T-cell (primary cell): ENCODE results near the gene ZNF692. TPM values are rescaled to one million over a fixed set of nuclear protein-coding genes. Genes with fewer than 3 reads are reported as not detected.
A peak's percentile ranks its signal among the peaks of the same experiment; 100 is the strongest.

Experiments used
- ATAC-seq, 4 experiments: fragments of 200-7000 bp in 3 of 4; fragments of 150-1000 bp in 1 of 4; cut with Tn5 transposase; replicated peaks in 1 of 4; 1 replicate in 3 of 4; 2 replicates in 1 of 4; pipeline ENCODE4 v1.10.0; 2021; ENCODE audit warnings: moderate library complexity in 3 of 4, mild to moderate bottlenecking in 2 of 4, moderate number of reproducible peaks in 1 of 4
- CTCF ChIA-PET, 2 donors: fragments of 300-600 bp; sonication (Branson Sonifier 250); formaldehyde crosslinking; loops; one replicate each; lab custom pipeline; 2022; ENCODE audit warnings: antibody characterized with exemption in 2 of 2; lab: Charles Lee
- POLR2A ChIA-PET, 2 donors: fragments of 300-600 bp; sonication (Branson Sonifier 250); formaldehyde crosslinking; loops; one replicate each; lab custom pipeline; 2022; ENCODE audit warnings: antibody characterized with exemption in 2 of 2; lab: Charles Lee
- DNase-seq, 35 experiments: peaks; one replicate each; pipeline versions ENCODE4 v3.0.0 to v3.0.0-alpha.2; 2013 to 2023
- H3K27ac ChIP-seq: one replicate; pipeline ENCODE4 v1.5.1; 2013; ENCODE audit warnings: low read length
- H3K27me3 ChIP-seq, 2 experiments: replicated peaks in 1 of 2; 1 replicate in 1 of 2; 2 replicates in 1 of 2; pipeline versions ENCODE4 v1.6.1 to v1.7.0; 2013; ENCODE audit warnings: low read length in 1 of 2, mixed read lengths in 1 of 2; ENCODE audit not compliant: control insufficient read depth in 2 of 2, insufficient read depth in 2 of 2; ENCODE audit errors: extremely low read depth in 1 of 2
- H3K36me3 ChIP-seq, 2 donors: 1 replicate in 1 of 2; 2 replicates in 1 of 2; pipeline versions ENCODE4 v1.6.1 to v1.7.0; 2013; ENCODE audit warnings: low read length in 1 of 2; ENCODE audit not compliant: control insufficient read depth in 2 of 2, insufficient read depth in 1 of 2; ENCODE audit errors: extremely low read depth in 1 of 2
- H3K4me1 ChIP-seq, 2 experiments: 1 replicate in 1 of 2; 2 replicates in 1 of 2; pipeline versions ENCODE4 v1.6.1 to v1.7.0; 2013; ENCODE audit warnings: low read length in 2 of 2, mixed read lengths in 1 of 2; ENCODE audit not compliant: insufficient read depth in 2 of 2, control insufficient read depth in 1 of 2; ENCODE audit errors: extremely low read depth in 1 of 2
- H3K4me3 ChIP-seq, 2 donors: 1 replicate in 1 of 2; 2 replicates in 1 of 2; pipeline versions ENCODE4 v1.5.1 to v1.7.0; 2013; ENCODE audit warnings: mild to moderate bottlenecking in 2 of 2, low read length in 1 of 2, moderate library complexity in 1 of 2; ENCODE audit not compliant: control insufficient read depth in 1 of 2; ENCODE audit errors: extremely low read depth in 1 of 2
- H3K9me3 ChIP-seq: 2 replicates; pipeline ENCODE4 v1.7.0; 2013
- H3K27ac Mint-ChIP-seq, 2 donors: one replicate each; pipeline ENCODE4 v1.8.0; 2020 to 2021; ENCODE audit warnings: mild to moderate bottlenecking in 2 of 2, mixed read lengths in 2 of 2
- H3K27me3 Mint-ChIP-seq, 2 donors: one replicate each; pipeline ENCODE4 v1.8.0; 2021 to 2022; ENCODE audit warnings: mixed read lengths in 2 of 2
- H3K36me3 Mint-ChIP-seq: one replicate; pipeline ENCODE4 v1.8.0; 2021; ENCODE audit warnings: mixed read lengths
- H3K4me1 Mint-ChIP-seq, 3 donors: one replicate each; pipeline ENCODE4 v1.8.0; 2020 to 2022; ENCODE audit warnings: mixed read lengths in 3 of 3, mild to moderate bottlenecking in 1 of 3
- H3K4me3 Mint-ChIP-seq, 3 donors: one replicate each; pipeline ENCODE4 v1.8.0; 2020 to 2022; ENCODE audit warnings: mild to moderate bottlenecking in 3 of 3, mixed read lengths in 3 of 3, moderate library complexity in 3 of 3
- H3K9me3 Mint-ChIP-seq, 3 donors: one replicate each; pipeline ENCODE4 v1.8.0; 2020 to 2022; ENCODE audit warnings: mixed read lengths in 3 of 3
- WGBS: methylation state at CpG from one replicate; pipeline ENCODE4 v1.1.5; 2013; ENCODE audit warnings: missing lambda C conversion rate; ENCODE audit not compliant: insufficient coverage; 5-methylcytosine and 5-hydroxymethylcytosine counted together
- total RNA-seq, 35 experiments: library from RNA in 6 of 35; stranded (reverse) in 6 of 35; fragments of 120-200 nt in 1 of 35; gene quantifications; one replicate each; pipeline versions ENCODE4 v1.2.1 to v1.2.4 and lab custom pipeline; 2013 to 2026

Gene ZNF692
- total RNA-seq, 5 donors from 2014 or later (not counting 1 experiment from before 2014, with no cell fraction given) = 53.9 to 88.1 (median 78.7) TPM

GRCh38 chr1:248858096-248858890, 592 bp downstream of the ZNF692 start:
- H3K4me1 ChIP-seq = peaks cover 20 to 65% of the 10 kb centered on the region in 2 experiments
- Mint-ChIP-seq H3K27me3 (no peaks in the 10 kb centered on the region), H3K36me3 (no peaks in the 10 kb centered on the region), H3K9me3 (no peaks in the 10 kb centered on the region), H3K4me1 (peaks cover 50 to 59% (median 54%) of the 10 kb centered on the region in 3 donors), H3K4me3 (peak overlapping the region; percentile 87 to 93 (median 93)), H3K27ac (peak overlapping the region; percentile 96 to 98)
- under 1% methylated on average over 39 of the region's 45 CpGs for WGBS
- CTCF ChIA-PET = interaction anchor here (0.7 to 2.0 kb wide), 8 partner anchors 16 to 944 kb away, joined by 3 to 19 read pairs (median 4); partner anchors contain the start of genes PGBD2 (in 1 of the 2), SH3BP5L (in 1 of the 2) and ZNF672 (in 1 of the 2)
- ATAC-seq (peak; percentile 31 to 39 (median 35)), DNase-seq (peak in 9 of 35 experiments; percentile 14 to 41 (median 20))
- peaks cover 0 to 3% of the 10 kb centered on the region in 2 donors for H3K36me3 ChIP-seq
- POLR2A ChIA-PET = interaction anchor here (0.6 to 1.1 kb wide), 4 partner anchors 19 to 21 kb away, joined by 3 to 6 read pairs (median 3); partner anchors contain the start of gene ZNF672 (in 1 of the 2)
- peak overlapping the region; percentile 79 for H3K27ac ChIP-seq
- no peaks in the 10 kb centered on the region for H3K9me3 ChIP-seq
- peak overlapping the region; percentile 62 to 69 for H3K4me3 ChIP-seq
- no peaks in the 10 kb centered on the region for H3K27me3 ChIP-seq

- no peaks in the 10 kb centered on the region for H3K36me3 Mint-ChIP-seq
- peak overlapping the region; percentile 87 to 93 (median 93) for H3K4me3 Mint-ChIP-seq
- peak overlapping the region; percentile 62 to 69 for H3K4me3 ChIP-seq
- CTCF ChIA-PET = interaction anchor here (0.7 to 1.5 kb wide), 2 partner anchors 17 to 19 kb away, joined by 3 to 19 read pairs; no protein-coding TSS in a partner anchor
- no peaks in the 10 kb centered on the region for H3K9me3 ChIP-seq
- ATAC-seq (no peak), DNase-seq (no peak)
- H3K27ac ChIP-seq = peak overlapping the region; percentile 79
- peaks cover 45 to 55% (median 48%) of the 10 kb centered on the region in 3 donors for H3K4me1 Mint-ChIP-seq
- 25% methylated on average over 4 of the region's 4 CpGs for WGBS
- H3K4me1 ChIP-seq = peaks cover 20 to 65% of the 10 kb centered on the region in 2 experiments
- no peaks in the 10 kb centered on the region for H3K9me3 Mint-ChIP-seq
- H3K36me3 ChIP-seq = peaks cover 0 to 3% of the 10 kb centered on the region in 2 donors
- H3K27me3 Mint-ChIP-seq = no peaks in the 10 kb centered on the region
- H3K27me3 ChIP-seq = no peaks in the 10 kb centered on the region
- POLR2A ChIA-PET = interaction anchor here in 1 of 2 donors (1.0 kb wide), 1 partner anchor 19 kb away, joined by 3 read pairs; no protein-coding TSS in a partner anchor
- peak overlapping the region; percentile 21 to 98 for H3K27ac Mint-ChIP-seq
Measured at GRCh38 chr1:248857749-248858095, 1.2 kb downstream of the ZNF692 start.

- peak overlapping the region in 1 of 2 donors; percentile 24 for H3K27ac Mint-ChIP-seq
- POLR2A ChIA-PET = no interaction called here
- WGBS = no CpG with 5 or more reads among the region's 7 CpGs
Measured at GRCh38 chr1:248857201-248857600, 1.7 kb downstream of the ZNF692 start.

GRCh38 chr1:248856176-248856575, 2.7 kb downstream of the ZNF692 start:
- peak overlapping the region; percentile 24 to 74 for H3K27ac Mint-ChIP-seq
- Histone ChIP-seq H3K4me1 (peaks cover 15 to 74% of the 10 kb centered on the region in 2 experiments), H3K27ac (no peak overlapping the region), H3K36me3 (peaks cover 3 to 4% of the 10 kb centered on the region in 2 donors), H3K27me3 (no peaks in the 10 kb centered on the region), H3K9me3 (no peaks in the 10 kb centered on the region), H3K4me3 (no peak overlapping the region)
- no peaks in the 10 kb centered on the region for H3K27me3 Mint-ChIP-seq
- POLR2A ChIA-PET = no interaction called here
- CTCF ChIA-PET = no interaction called here
- H3K4me1 Mint-ChIP-seq = peaks cover 35 to 43% (median 37%) of the 10 kb centered on the region in 3 donors
- no peak overlapping the region for H3K4me3 Mint-ChIP-seq
- no peaks in the 10 kb centered on the region for H3K36me3 Mint-ChIP-seq
- DNase-seq (no peak), ATAC-seq (no peak)
- WGBS = no CpG with 5 or more reads among the region's 1 CpG
- no peaks in the 10 kb centered on the region for H3K9me3 Mint-ChIP-seq

More at GRCh38 chr1:248857201-248857600, 1.7 kb downstream of the ZNF692 start:
- Mint-ChIP-seq H3K4me3 (peak overlapping the region in 2 of 3 donors; percentile 87 to 93), H3K36me3 (no peaks in the 10 kb centered on the region), H3K27me3 (no peaks in the 10 kb centered on the region), H3K9me3 (no peaks in the 10 kb centered on the region), H3K4me1 (peaks cover 39 to 49% (median 43%) of the 10 kb centered on the region in 3 donors)
- CTCF ChIA-PET = no interaction called here
- no peak overlapping the region for H3K27ac ChIP-seq
- no peaks in the 10 kb centered on the region for H3K27me3 ChIP-seq
- H3K4me1 ChIP-seq = peaks cover 15 to 66% of the 10 kb centered on the region in 2 experiments
- H3K9me3 ChIP-seq = no peaks in the 10 kb centered on the region
- peaks cover 0 to 3% of the 10 kb centered on the region in 2 donors for H3K36me3 ChIP-seq
- DNase-seq = no peak
- H3K4me3 ChIP-seq = peak overlapping the region in 1 of 2 donors; percentile 62
- ATAC-seq = no peak

DNA sequence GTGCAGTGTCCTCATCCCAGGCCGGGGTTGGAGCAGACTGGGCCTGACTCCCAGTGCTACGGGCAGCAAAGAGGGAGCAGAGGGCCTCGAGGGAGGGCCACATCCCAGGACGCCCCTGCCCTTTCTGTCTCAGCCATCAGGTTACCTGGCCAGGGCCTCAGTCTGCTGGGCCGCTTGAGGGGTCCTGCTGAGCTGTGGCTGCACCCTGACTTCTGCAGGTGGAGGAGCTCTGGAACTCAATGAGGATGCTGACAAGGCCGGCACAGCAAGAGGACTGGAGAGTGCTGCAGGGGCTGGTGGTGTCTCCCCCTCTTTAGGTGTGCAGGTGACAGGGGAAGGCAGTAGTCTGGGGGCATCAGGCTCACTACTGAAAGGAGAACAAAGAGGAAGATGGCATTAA, 3.3 kb downstream of the ZNF692 start:
- DNase-seq = no peak
- Histone ChIP-seq H3K27ac (no peak overlapping the region), H3K36me3 (peaks cover 3 to 4% of the 10 kb centered on the region in 2 donors), H3K4me3 (no peak overlapping the region), H3K4me1 (peaks cover 15 to 74% of the 10 kb centered on the region in 2 experiments), H3K27me3 (no peaks in the 10 kb centered on the region), H3K9me3 (no peaks in the 10 kb centered on the region)
- H3K4me1 Mint-ChIP-seq = peaks cover 35 to 43% (median 35%) of the 10 kb centered on the region in 3 donors
- peak overlapping the region; percentile 73 to 74 for H3K27ac Mint-ChIP-seq
- H3K9me3 Mint-ChIP-seq = no peaks in the 10 kb centered on the region
- no peaks in the 10 kb centered on the region for H3K36me3 Mint-ChIP-seq
- no peaks in the 10 kb centered on the region for H3K27me3 Mint-ChIP-seq
- 95% methylated on average over 5 of the region's 6 CpGs for WGBS
- no peak for ATAC-seq
- CTCF ChIA-PET = no interaction called here
- POLR2A ChIA-PET = no interaction called here
- no peak overlapping the region for H3K4me3 Mint-ChIP-seq

DNA sequence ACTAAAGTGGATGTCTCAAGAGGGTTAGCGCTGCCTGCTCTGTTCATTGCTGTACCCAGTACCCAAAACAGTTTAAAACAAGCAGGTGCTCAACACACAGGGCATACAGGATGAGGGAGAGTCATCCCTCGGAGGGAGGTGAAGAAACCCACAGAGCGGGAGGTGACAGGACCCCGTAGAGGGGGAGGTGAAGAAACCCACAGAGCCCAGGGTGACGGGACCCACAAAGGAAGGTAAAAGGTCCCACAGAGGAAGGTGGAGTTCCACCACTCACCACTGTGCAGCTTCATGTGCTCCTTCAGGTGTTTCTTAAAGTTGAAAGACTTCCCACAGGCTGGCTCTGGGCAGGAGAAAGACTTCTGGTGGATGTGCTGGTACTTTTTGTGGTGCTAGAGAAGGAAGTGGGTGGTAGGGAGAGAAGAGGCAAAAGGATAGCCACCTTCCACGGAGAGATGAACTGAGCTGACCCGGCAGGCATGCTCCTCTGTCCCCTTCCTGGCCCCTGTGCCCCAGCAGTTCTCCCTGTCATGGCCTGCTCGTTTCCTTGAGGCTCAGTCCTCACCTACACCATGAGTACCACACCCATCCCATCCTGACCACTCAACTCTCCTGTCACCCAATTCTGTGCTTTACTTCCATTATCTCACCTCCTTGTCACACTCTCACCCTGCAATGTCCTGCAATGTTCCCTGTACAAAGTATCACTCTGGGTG, 5.1 kb downstream of the ZNF692 start:
- ChIA-PET CTCF (interaction anchor here in 1 of 2 donors (0.6 to 1.5 kb wide), 4 partner anchors 19 to 71 kb away, joined by 3 to 5 read pairs (median 3); no protein-coding TSS in a partner anchor), POLR2A (no interaction called here)
- peak in 28 of 35 experiments; percentile 21 to 62 (median 38) for DNase-seq
- Histone ChIP-seq H3K27ac (peak overlapping the region; percentile 51), H3K4me3 (no peak overlapping the region), H3K4me1 (peaks cover 11 to 67% of the 10 kb centered on the region in 2 experiments), H3K27me3 (no peaks in the 10 kb centered on the region), H3K36me3 (peaks cover 10 to 18% of the 10 kb centered on the region in 2 donors), H3K9me3 (no peaks in the 10 kb centered on the region)
- Mint-ChIP-seq H3K9me3 (no peaks in the 10 kb centered on the region), H3K27me3 (no peaks in the 10 kb centered on the region), H3K4me3 (no peak overlapping the region), H3K36me3 (peaks cover 3% of the 10 kb centered on the region), H3K4me1 (peaks cover 19 to 28% (median 24%) of the 10 kb centered on the region in 3 donors), H3K27ac (no peak overlapping the region)
- peak; percentile 28 to 62 (median 42) for ATAC-seq
- WGBS = 15% methylated on average over 1 of the region's 8 CpGs
